ENCODE data around the gene C10orf120.
A peak's percentile ranks its signal among the peaks of the same experiment; 100 is the strongest.

C10orf120 gene

GRCh38 chr10:122703483-122704448 is 4.1 kb upstream of the C10orf120 start:
- DNase-seq = peak; percentile 76

GRCh38 chr10:122702275-122702674 is 2.6 kb upstream of the C10orf120 start:
- peak; percentile 41 for DNase-seq

GRCh38 chr10:122701652-122702051 is 2.0 kb upstream of the C10orf120 start:
- DNase-seq = no peak

GRCh38 chr10:122696687-122697086 is 3.0 kb downstream of the C10orf120 start:
- DNase-seq = no peak

- DNase-seq = no peak
Measured at GRCh38 chr10:122692744-122693143, 6.9 kb downstream of the C10orf120 start.

GRCh38 chr10:122689146-122689820 is 10.4 kb downstream of the C10orf120 start:
- DNase-seq = no peak

GRCh38 chr10:122688293-122688989 is 11.2 kb downstream of the C10orf120 start:
- DNase-seq = no peak

- DNase-seq = no peak
Measured at GRCh38 chr10:122682522-122682921, 17.1 kb downstream of the C10orf120 start.

- DNase-seq = no peak
Measured at GRCh38 chr10:122678266-122678665, 21.4 kb downstream of the C10orf120 start.

- no peak for DNase-seq
Measured at GRCh38 chr10:122675278-122675677, 24.4 kb downstream of the C10orf120 start.

- no peak for DNase-seq
Measured at GRCh38 chr10:122674781-122675180, 24.9 kb downstream of the C10orf120 start.

GRCh38 chr10:122673731-122674130 is 25.9 kb downstream of the C10orf120 start:
- no peak for DNase-seq

GRCh38 chr10:122673269-122673668 is 26.4 kb downstream of the C10orf120 start:
- no peak for DNase-seq

- no peak for DNase-seq
Measured at GRCh38 chr10:122672655-122673054, 27.0 kb downstream of the C10orf120 start.

- DNase-seq = no peak
Measured at GRCh38 chr10:122671355-122671754, 28.3 kb downstream of the C10orf120 start.

- no peak for DNase-seq
Measured at GRCh38 chr10:122669842-122670241, 29.8 kb downstream of the C10orf120 start.

GRCh38 chr10:122669045-122669444 is 30.6 kb downstream of the C10orf120 start:
- DNase-seq = no peak

- DNase-seq = no peak
Measured at GRCh38 chr10:122665946-122666345, 33.7 kb downstream of the C10orf120 start.

GRCh38 chr10:122665329-122665860 is 34.3 kb downstream of the C10orf120 start:
- no peak for DNase-seq

GRCh38 chr10:122664501-122664900 is 35.1 kb downstream of the C10orf120 start:
- no peak for DNase-seq

- DNase-seq = no peak
Measured at GRCh38 chr10:122663516-122664130, 36.0 kb downstream of the C10orf120 start.

- no peak for DNase-seq
Measured at GRCh38 chr10:122662231-122662630, 37.4 kb downstream of the C10orf120 start.

GRCh38 chr10:122660696-122661095 is 39.0 kb downstream of the C10orf120 start:
- no peak for DNase-seq
